Pons (tissue), 1 donor: ENCODE data around the gene CEP164.
"Not testable (repeated sequence)": the region's sequence is repeated elsewhere in the genome, so short reads cannot be mapped to it uniquely, and the experiment has no call there.

Experiments used
- DNase-seq: peaks from one replicate; pipeline ENCODE4 v3.0.0-alpha.2; 2016; ENCODE audit warnings: low spot score

Gene CEP164

DNA sequence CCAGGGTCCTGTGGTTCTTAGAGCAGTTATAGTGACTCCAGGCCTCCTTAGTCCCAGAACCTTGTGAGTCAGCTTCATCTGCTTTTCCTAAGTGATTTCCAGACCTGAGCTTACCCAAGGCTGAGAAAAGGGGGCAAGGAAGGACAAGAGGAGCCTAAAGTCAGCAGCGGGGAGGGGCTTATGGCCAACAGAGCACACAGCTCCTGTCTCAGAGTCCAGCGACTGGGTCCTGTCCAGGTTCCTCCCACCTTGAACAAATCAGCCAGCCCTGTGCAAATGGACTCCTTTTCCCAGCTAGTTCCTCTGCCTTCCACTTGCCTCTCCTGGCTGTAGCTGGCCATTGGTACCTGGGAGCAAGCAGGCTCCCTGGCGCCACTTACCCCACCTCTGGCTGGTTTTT is 22.5 kb upstream of the CEP164 start:
- DNase-seq = no peak

DNA sequence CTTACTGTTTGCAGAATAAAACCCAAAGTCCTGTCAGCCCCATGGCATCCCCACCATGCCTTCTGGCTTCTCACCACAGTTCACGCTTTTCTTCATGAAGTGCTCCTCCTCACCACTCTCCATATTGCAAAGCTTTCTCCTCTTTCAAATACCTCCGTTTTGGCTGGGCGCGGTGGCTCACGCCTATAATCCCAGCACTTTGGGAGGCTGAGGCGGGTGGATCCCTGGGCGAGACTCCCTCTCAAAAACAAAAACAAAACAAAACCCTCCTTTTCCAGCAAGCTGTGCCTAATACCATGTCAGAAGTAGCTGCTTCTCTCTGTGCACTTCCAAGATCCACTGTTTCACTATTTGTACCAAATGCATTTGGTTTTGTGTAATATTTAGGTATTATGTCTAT is 18.3 kb upstream of the CEP164 start:
- DNase-seq = no peak

DNA sequence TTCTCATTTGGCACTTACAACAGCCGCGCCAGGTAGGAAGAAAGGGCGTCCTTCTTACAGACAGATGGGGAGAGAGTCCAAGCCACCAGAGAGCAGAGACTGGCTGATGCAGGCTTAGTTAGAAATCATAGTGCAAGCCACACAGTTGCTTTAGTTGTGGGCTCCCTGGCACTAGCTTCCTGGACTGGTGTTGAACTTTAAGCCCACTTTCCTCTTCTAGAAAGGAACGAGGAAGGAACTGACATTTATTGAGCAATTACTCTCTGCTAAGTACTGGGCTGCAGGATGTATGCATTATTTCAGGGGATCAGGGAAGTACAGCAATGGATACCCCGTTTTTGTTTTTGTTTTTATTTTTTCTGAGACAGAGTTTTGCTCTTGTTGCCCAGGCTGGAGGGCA is 14.6 kb upstream of the CEP164 start:
- no peak for DNase-seq

DNA sequence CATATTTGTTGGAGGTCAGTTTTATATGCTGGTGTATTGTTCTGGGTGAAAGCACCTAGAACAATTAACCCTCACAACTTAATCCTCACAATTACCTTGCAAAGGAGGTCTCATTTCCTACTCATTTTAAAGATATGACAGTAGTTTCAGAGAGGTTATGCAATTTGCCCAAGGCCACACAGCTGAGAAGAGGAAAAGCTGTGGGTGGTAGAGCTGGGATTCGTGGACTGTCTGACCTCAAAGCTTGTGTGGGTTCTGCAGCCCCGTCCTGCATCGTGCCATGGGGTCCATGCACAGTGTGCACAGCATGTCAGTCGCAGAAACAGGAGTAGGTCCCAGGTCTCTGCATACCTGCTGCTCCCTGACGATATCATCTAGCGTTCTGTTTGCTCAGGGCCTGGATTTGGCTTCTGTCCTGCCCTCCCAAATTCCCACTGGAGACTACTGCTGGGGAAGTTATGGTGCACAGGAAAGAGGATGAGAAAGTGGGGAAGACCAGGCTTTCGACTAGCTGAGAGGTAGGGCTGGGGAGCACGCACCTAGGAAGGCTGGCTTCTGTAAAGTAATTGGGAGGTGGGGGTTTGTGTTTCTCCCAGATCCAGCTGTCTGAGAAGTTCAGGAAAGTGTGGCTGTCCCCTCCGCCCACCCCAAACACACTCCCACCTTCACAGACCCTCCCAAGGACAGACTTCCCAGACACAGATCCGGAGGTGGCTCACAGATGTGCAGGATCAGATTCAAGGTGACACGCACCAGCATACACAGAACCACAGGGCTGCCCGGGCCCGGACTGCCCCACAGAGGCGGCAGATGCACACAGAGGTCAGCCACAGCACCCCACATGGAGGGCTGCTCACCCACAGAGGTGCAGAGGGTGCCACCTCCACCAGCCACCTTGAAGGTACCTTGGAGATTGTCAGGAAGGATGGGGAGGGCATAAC is 13.6 kb upstream of the CEP164 start:
- no peak for DNase-seq

DNA sequence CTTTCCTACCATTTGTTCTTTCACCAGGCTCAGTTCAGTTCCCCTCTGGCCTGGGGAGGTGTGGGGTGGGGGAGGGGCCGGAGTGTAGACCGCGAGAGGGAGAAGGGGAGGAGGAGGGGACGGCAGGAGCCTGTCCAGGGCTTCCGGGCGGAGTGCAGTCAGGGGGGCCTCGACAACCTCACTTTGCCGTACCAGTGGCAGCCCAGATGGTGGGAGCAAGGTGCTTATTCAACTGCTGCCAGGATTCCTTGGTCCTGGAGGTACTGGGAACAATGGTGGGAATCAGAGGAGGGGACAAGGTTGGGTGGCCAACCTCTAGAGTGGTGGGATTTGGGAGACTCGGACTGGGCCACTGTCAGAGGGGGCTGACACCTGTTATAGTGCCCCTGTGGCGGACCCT is 12.8 kb upstream of the CEP164 start:
- no peak for DNase-seq

DNA sequence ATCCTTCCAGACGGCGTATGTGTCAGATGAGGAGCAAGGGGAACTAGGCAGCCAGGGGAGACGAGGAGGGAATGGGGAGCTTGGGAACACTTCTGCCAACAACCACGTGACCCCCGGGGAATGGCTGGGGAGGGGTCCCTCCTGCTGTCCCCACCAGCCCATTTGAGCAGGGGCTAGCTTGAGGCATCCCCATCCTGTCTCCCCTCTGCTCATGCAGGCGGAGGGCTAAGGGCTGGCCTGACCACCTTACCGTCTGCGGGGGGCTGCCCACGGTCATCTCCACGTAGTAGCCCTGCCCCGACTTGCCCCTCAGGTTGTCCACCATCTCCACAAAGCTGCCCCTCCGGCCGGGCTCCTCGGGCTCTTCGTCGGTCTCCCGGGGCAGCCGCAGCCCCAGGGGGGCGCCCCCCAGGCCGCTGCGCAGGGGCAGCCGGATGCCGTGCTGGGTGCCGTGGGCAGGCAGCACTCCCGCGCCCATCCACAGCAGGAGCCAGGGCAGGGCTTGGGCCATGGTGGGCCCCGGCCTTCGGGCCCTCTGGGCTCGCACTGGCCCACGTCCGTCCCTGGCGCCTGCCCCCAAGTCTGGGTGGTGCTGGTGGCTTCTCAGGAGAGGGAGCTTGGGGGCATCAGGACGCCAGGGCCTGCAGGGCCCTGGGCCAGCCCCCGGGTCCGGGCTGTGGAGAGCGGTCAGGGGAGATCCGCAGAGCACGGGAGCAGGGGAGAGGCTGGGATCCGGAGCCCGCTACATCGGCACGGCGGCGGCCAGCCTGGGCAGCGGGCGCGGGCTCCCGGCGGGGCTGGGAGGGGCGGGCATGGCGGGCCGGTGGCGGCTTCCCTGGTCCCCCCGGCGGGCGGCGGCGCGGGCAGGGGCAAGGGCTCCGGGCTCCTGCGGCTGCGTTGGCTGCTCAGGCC is 12.1 kb upstream of the CEP164 start:
- DNase-seq = no peak

DNA sequence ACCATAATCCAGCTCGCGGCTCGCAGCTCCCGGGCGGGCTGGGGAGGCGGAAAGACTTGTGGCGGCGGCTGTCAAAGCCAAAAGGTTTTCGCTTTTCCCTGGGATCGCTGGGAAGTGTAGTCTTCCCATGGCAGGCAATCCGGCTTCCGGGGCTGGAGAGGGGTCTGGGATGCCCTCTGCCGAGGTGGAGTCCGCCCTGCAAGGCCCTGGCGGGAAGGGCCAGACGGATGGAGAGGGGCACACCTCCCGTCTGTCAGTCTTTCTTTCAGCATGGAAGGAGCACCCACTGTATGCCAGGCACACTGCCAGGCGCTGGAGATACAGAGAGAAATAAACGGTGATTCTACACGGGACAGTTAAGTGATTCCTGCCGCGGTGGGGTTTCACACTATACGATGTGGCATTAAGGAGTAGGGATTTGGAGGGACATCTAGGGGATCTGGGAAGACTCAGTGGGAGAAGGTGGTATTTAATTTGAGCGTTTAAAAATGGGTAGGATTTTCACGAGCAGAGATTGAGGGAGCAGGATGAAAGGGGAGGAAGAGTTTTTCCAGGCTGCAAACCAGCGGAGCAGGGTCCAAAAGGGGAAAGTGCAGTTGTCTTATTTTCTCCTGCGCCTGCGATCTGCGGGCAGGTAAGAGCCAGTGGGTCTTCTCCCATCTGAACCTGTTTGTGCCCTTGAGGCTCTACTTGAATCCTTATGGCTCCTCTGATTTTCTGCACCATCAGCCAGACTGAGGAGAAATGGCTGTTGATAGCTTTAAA is 11.3 kb upstream of the CEP164 start, which contains the start of gene BACE1:
BACE1 (minus strand) TSS at position 60 of the 765 bp plus-strand sequence. CDS start 461 bp downstream, outside the sequence.
- peak; percentile 91 for DNase-seq

DNA sequence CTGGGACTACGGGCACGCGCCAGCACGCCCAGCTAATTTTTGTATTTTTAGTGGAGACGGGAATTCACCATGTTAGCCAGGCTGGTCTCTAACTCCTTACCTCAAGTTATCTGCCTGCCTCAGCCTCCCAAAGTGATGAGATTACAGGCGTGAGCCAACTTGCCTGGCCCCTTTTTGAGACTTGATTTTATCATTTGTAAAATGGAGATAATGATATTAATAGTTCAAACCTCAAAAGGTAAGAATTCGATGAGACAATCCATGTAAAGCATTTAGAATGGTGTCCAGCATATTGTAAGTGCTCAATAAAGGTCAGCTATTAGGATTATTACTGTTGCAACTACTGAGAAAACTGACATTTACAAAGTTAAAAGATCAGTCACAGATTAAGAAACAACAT is 8.9 kb upstream of the CEP164 start:
- no peak for DNase-seq

DNA sequence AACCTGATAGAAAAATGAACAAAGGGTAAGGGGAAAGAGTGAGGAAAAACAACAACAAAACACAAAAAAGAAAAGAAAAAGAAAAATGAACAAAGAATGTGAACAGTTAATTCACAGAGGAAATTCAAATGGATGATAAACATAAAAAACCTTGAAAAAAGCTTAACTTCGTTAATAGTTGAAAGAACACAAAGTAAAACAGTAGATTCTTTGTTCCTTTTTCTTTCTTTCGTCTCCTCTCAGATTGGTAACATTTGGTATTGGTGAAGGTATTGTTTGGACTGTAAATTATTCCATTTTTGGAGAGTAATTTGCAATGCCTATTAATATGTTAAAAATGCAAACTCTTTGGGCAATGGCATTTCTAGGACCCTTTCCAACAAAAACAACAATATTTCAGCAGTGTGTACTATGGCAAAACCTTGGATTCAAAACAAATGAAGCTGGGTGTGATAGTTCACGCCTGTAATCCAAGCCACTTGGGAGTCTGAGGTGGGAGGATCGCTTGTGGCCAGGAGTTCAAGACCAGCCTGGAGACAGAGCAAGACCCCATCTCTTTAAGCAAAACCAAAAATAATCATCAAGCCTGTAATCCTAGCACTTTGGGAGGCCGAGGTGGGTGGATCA is 8.3 kb upstream of the CEP164 start:
- no peak for DNase-seq

DNA sequence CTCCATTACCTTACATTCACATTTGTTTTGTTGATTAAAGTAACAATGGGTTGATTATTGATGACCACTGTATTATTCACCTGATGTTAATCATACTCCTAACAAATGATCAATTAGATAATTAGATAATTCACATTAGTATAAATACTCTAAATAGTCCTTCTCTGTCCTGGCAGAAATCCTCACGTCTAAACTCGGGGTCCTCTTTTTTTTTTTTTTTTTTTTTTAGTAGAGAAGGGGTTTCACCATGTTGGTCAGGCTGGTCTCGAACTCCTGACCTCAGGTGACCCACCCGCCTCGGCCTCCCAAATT is 443 bp upstream of the CEP164 start:
- not testable (repeated sequence) for DNase-seq

DNA sequence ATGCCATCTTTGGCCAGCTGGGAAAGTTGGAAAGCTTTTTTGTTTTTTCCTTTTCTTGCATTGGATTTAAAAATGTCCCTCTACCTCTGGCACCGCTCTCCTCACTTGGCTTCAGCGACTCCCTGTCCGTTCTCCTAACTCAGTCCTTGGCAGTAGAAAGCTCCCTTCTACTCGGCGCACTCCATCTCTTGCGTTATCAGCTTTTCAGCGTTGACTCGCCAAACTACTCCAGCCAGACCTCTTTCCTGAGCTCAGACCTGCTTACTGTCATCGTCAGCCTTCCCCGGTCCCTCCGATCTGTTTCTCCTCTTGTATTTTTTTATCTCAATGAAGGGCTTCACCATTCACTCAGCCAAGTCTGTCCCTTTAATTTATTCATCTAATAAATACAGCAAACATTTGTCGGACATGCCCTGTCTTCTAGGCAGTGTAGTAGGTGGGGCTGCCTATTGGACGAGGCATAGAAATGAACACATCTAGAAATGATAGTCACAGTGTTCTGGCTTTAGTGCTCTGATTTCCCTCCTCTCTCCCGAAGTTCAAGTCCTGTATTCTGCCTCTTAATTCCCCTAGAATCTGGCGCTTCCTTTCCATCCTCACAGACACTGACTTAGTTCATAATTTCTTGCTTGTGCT is 839 bp downstream of the CEP164 start:
- peak; percentile 44 for DNase-seq

DNA sequence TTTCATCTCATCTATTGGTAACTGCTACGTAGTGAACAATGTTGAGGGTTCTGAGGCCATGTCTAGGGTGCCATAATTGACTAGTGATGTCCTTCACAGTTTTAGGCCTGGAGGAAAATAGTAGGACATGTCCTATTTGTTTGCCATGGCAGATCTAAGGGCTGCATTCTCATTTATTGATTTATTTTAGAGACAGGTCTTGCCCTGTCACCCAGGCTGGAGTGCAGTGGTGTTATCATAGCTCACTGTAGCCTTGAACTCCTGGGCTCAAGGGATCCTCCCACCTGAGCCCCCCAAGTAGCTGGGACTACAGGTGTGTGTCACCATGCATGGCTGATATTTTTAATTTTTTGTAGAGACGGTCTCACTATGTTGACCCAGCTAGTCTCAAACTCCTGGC is 5.2 kb downstream of the CEP164 start:
- DNase-seq = no peak

DNA sequence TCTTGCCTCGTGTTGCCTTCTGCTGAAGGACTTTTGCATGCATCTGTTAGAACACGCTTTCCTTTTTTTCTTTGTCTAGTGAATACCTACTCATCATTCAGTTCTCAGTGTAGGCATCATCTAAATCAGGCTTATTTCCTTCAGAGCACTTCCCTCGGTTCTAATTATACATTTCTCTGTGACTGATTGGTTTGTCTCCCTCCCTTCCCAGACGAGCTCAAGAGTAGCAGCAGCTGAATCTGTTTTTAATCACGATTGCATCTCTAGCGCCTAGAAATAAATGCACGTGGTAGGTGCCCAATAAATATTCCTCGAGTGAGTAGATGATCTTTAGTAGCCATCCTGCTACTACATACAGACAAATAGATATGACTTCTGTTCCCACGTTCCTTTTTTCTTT is 6.3 kb downstream of the CEP164 start:
- no peak for DNase-seq

DNA sequence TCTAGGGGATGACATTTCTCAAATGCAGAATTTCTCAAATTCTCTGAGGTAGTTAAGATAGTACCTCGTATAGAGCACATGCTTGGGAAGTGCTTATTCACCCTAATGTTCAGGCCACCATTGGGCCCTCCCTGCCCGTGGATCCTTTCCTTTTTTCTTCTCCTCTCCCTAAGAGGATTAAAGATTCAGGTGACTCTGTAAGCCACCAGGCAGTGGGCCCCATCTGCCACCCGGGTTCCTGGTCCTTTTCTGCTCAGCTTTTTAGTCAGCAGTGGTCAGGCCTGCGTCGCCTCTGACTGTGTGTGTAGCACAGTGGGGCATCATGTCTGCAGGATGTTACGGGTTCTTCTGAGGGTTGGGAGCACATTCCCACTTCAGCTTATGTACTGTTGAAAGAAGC is 7.2 kb downstream of the CEP164 start:
- DNase-seq = no peak

DNA sequence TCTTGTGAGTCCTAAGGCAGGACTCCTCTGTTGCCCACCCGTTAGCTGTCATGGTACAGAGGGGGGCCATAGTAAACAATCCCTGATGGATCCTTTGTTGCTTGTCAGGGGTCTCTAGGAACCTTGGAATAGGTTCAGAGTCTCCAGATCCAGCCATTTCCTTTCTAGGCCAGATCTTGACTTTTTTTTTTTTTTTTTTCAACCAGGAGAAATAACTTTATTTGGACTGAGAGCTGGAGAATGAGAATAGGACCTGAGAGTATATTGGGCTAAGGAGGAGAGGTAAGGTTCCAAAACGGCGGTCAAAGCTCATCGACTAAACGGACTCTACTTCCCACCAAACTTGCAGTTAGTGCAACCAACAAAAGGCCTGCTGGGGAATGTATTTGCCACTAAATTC is 7.7 kb downstream of the CEP164 start:
- no peak for DNase-seq

DNA sequence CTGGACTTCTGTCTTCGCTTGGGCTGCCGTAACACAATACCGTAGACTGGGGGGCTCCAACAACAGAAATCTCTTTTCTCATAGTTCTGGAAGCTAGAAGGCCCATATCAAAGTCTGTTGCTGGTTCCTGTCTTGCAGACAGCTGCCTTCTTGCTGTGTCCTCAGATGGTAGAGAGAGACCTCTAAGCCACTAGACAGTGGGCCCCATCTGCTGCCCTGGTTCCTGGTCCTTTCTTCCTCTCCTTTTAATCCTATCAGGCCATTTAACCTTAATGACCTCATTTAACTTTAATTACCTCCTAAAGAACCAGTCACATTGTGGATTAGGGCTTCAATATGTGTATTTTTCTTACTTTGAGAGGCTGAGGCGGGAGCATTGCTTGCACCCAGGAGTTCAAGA is 9.4 kb downstream of the CEP164 start:
- DNase-seq = no peak

DNA sequence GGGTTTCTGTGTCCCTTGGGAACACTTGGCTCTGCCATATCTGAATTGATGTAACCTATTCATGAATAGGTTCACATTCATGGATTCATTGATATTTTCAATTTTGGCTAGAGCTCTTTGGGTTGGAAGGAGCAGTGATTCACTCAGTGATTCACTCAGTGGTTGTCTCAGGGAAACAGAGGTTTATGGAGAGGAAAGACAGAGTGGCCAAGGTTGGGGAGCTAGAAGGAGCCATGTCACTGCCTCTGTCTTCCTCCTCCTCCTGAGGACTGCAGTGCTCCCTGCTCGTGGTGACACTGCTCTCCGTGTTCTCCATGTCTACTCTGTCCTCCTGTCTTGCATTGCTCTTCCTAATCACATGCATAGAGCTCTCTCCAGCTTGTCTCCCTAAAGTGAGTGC is 17.4 kb downstream of the CEP164 start:
- DNase-seq = no peak

DNA sequence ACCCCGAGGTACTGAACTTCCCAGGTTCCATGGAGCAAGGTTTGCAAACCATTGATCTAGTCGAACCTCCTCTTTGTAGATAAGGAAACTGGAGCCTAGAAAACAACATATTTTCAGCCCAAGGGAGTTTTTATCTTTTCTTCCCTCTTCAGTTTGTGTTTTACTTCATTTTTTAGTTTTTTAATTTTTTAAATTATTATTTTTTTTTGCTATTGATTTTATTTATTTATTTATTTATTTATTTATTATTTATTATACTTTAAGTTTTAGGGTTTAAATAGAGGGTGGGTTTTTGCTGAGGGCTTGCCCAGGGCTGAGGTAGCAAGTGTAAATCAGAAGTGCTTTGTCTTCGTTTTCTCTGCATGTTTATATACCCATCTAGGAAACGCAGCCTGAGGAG is 26.9 kb downstream of the CEP164 start:
- no peak for DNase-seq

DNA sequence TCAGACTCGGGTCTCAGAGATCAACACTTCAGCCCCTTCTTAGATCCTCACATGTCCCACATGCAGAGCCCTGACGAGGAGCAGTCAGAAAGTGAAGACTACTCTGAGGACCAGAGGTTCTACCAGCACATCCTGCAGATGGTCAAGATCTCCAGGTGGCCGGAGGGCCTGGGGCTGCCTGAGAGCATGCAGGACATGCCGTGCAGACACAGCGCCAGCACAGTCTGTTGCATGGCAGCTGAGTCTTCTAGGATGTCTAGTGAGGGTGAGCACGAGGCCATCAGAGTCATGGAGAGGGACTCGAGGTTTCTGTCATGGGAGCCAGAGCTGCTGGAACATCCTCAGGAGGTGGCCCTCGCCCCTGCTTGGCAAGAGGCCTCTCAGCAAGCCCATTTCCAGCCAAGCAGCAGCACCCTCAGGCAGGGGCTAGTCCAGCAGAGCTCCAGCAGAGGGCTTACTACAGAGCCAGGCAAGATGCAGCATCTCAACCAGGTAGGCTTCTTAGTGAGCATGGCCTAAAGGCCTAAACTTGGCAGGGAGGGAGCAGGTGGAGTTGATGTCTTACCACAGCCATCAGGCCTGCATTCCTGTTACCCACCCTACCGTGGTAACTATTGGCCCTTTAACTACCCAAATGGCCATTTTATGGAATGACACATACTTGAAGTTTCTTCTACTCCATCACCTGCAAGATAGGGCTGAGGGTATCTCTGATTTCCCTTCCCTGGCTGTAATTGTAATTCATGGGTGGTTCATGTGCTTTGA is 28.7 kb downstream of the CEP164 start:
- DNase-seq = no peak

DNA sequence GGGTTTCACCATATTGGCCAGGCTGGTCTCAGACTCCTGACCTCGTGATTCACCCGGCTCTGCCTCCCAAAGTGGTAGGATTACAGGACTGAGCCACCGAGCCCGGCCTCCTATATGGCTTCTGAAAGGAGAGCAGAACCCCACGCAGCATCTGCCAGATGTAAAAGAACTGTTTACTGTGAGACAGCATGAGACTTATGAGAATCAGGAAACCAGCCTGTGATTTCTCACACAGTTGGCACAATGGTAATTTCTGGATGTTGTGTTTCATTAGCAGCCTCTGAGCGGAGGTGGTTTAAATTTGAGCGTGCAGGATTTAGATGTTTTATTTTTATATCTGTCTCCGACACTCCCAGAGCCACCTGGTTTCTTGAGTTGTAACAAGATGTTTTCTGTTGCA is 33.8 kb downstream of the CEP164 start:
- DNase-seq = no peak

DNA sequence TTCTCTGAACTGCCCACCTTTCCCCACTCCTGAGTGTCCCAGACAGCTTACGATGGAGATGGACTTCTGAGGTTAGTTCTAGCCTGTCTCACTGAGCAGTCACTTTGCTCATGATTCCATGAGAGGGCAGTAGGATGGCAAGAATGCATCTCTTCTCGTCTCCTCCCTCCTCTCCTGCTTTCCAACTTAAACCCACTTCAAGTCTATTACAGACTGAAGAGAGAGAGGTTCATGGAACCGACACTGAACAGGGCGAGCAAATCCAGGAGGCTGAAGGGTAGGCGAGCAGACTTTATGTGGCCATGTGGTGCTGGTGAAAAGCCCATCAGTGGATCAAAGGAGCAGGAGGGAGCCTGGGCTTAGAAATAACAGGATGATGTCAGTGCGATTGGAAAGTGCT is 38.6 kb downstream of the CEP164 start:
- DNase-seq = peak; percentile 8
